Measurements from ENCODE around the gene ZNF219.

The ZNF219 gene

GRCh38 chr14:21071225-21072030, 27.0 kb downstream of the ZNF219 start:
- Mint-ChIP-seq H3K9me3 (no peaks in the 10 kb centered on the region), H3K4me3 (peak overlapping the region; percentile 65), H3K27ac (no peak overlapping the region), H3K27me3 (ENCODE audit: low read depth) (peaks cover 68% of the 10 kb centered on the region), H3K4me1 (ENCODE audit: low read depth) (peaks cover 19% of the 10 kb centered on the region), H3K36me3 (ENCODE audit: low read depth) (no peaks in the 10 kb centered on the region)

GRCh38 chr14:21070610-21071224, 27.7 kb downstream of the ZNF219 start:
- Mint-ChIP-seq H3K4me1 (ENCODE audit: low read depth) (peaks cover 19% of the 10 kb centered on the region), H3K9me3 (no peaks in the 10 kb centered on the region), H3K27ac (peak overlapping the region; percentile 5), H3K4me3 (peak overlapping the region; percentile 65), H3K36me3 (ENCODE audit: low read depth) (no peaks in the 10 kb centered on the region), H3K27me3 (ENCODE audit: low read depth) (peaks cover 74% of the 10 kb centered on the region)

- Mint-ChIP-seq H3K27me3 (ENCODE audit: low read depth) (peaks cover 80% of the 10 kb centered on the region), H3K9me3 (no peaks in the 10 kb centered on the region), H3K4me3 (peak within 1 kb of the TSS; percentile 65), H3K27ac (peak within 1 kb of the TSS; percentile 5), H3K4me1 (ENCODE audit: low read depth) (peaks cover 19% of the 10 kb centered on the region), H3K36me3 (ENCODE audit: low read depth) (no peaks in the 10 kb centered on the region)
Measured at GRCh38 chr14:21070083-21070609, 28.3 kb downstream of the ZNF219 start, which contains the start of gene ARHGEF40. TSS of gene ARHGEF40 (plus strand) at chr14:21070304. CDS start at chr14:21070397, 93 bp downstream.

- peak overlapping the region; percentile 61 for H3K4me3 Mint-ChIP-seq
- no peak overlapping the region for H3K27ac Mint-ChIP-seq
- H3K27me3 Mint-ChIP-seq (ENCODE audit: low read depth) = peaks cover 83% of the 10 kb centered on the region
- no peaks in the 10 kb centered on the region for H3K9me3 Mint-ChIP-seq
- H3K36me3 Mint-ChIP-seq (ENCODE audit: low read depth) = no peaks in the 10 kb centered on the region
- H3K4me1 Mint-ChIP-seq (ENCODE audit: low read depth) = peaks cover 19% of the 10 kb centered on the region
Measured at GRCh38 chr14:21069388-21070082, 28.9 kb downstream of the ZNF219 start.

- no peaks in the 10 kb centered on the region for H3K9me3 Mint-ChIP-seq
- no peaks in the 10 kb centered on the region for H3K36me3 Mint-ChIP-seq (ENCODE audit: low read depth)
- no peak overlapping the region for H3K27ac Mint-ChIP-seq
- peaks cover 19% of the 10 kb centered on the region for H3K4me1 Mint-ChIP-seq (ENCODE audit: low read depth)
- H3K4me3 Mint-ChIP-seq = peak overlapping the region; percentile 21
- H3K27me3 Mint-ChIP-seq (ENCODE audit: low read depth) = peaks cover 81% of the 10 kb centered on the region
Measured at GRCh38 chr14:21068521-21069387, 29.7 kb downstream of the ZNF219 start.

- no peaks in the 10 kb centered on the region for H3K9me3 Mint-ChIP-seq
- no peaks in the 10 kb centered on the region for H3K36me3 Mint-ChIP-seq (ENCODE audit: low read depth)
- peaks cover 16% of the 10 kb centered on the region for H3K4me1 Mint-ChIP-seq (ENCODE audit: low read depth)
- H3K27me3 Mint-ChIP-seq (ENCODE audit: low read depth) = peaks cover 72% of the 10 kb centered on the region
- no peak overlapping the region for H3K4me3 Mint-ChIP-seq
- H3K27ac Mint-ChIP-seq = no peak overlapping the region
Measured at GRCh38 chr14:21066882-21067502, 31.5 kb downstream of the ZNF219 start.

- Mint-ChIP-seq H3K9me3 (no peaks in the 10 kb centered on the region), H3K4me3 (no peak overlapping the region), H3K27me3 (ENCODE audit: low read depth) (peaks cover 53% of the 10 kb centered on the region), H3K4me1 (ENCODE audit: low read depth) (peaks cover under 1% of the 10 kb centered on the region), H3K27ac (no peak overlapping the region), H3K36me3 (ENCODE audit: low read depth) (no peaks in the 10 kb centered on the region)
Measured at GRCh38 chr14:21063479-21063878, 35.0 kb downstream of the ZNF219 start.

- no peaks in the 10 kb centered on the region for H3K9me3 Mint-ChIP-seq
- H3K27me3 Mint-ChIP-seq (ENCODE audit: low read depth) = peaks cover 36% of the 10 kb centered on the region
- no peaks in the 10 kb centered on the region for H3K36me3 Mint-ChIP-seq (ENCODE audit: low read depth)
Measured at GRCh38 chr14:21061347-21061668, 37.1 kb downstream of the ZNF219 start.

GRCh38 chr14:21060614-21061346, 37.7 kb downstream of the ZNF219 start:
- Mint-ChIP-seq H3K9me3 (no peaks in the 10 kb centered on the region), H3K27ac (no peak overlapping the region), H3K4me1 (ENCODE audit: low read depth) (no peaks in the 10 kb centered on the region), H3K4me3 (no peak overlapping the region), H3K36me3 (ENCODE audit: low read depth) (no peaks in the 10 kb centered on the region), H3K27me3 (ENCODE audit: low read depth) (peaks cover 32% of the 10 kb centered on the region)

More at GRCh38 chr14:21061347-21061668, 37.1 kb downstream of the ZNF219 start:
- Mint-ChIP-seq H3K4me3 (no peak overlapping the region), H3K27ac (no peak overlapping the region), H3K4me1 (ENCODE audit: low read depth) (no peaks in the 10 kb centered on the region)

- H3K27me3 Mint-ChIP-seq (ENCODE audit: low read depth) = peaks cover 24% of the 10 kb centered on the region
- H3K9me3 Mint-ChIP-seq = no peaks in the 10 kb centered on the region
- H3K27ac Mint-ChIP-seq = no peak overlapping the region
- no peaks in the 10 kb centered on the region for H3K4me1 Mint-ChIP-seq (ENCODE audit: low read depth)
- H3K4me3 Mint-ChIP-seq = no peak overlapping the region
- no peaks in the 10 kb centered on the region for H3K36me3 Mint-ChIP-seq (ENCODE audit: low read depth)
Measured at GRCh38 chr14:21059842-21060613, 38.4 kb downstream of the ZNF219 start.

- Mint-ChIP-seq H3K4me1 (ENCODE audit: low read depth) (no peaks in the 10 kb centered on the region), H3K36me3 (ENCODE audit: low read depth) (no peaks in the 10 kb centered on the region), H3K27ac (no peak overlapping the region), H3K27me3 (ENCODE audit: low read depth) (peaks cover 22% of the 10 kb centered on the region), H3K9me3 (no peaks in the 10 kb centered on the region), H3K4me3 (no peak overlapping the region)
Measured at GRCh38 chr14:21058903-21059302, 39.6 kb downstream of the ZNF219 start.

GRCh38 chr14:21057803-21058675, 40.4 kb downstream of the ZNF219 start, which contains the start of gene RNASE8:
TSS of gene RNASE8 (plus strand) at chr14:21057822. CDS start at chr14:21057893, 71 bp downstream.
- Mint-ChIP-seq H3K4me3 (no peak within 1 kb of the TSS), H3K36me3 (ENCODE audit: low read depth) (no peaks in the 10 kb centered on the region), H3K9me3 (no peaks in the 10 kb centered on the region), H3K4me1 (ENCODE audit: low read depth) (no peaks in the 10 kb centered on the region), H3K27ac (no peak within 1 kb of the TSS), H3K27me3 (ENCODE audit: low read depth) (peaks cover 16% of the 10 kb centered on the region)
